ENCODE results near the gene EXOSC1. TPM values are rescaled to one million over a fixed set of nuclear protein-coding genes. Genes with fewer than 3 reads are reported as not detected.
"Not testable (repeated sequence)": the region's sequence is repeated elsewhere in the genome, so short reads cannot be mapped to it uniquely, and the experiment has no call there.

The EXOSC1 gene
- total RNA-seq, 3 donors from 2014 or later = 27.7 to 37.9 (median 36.7) TPM

DNA sequence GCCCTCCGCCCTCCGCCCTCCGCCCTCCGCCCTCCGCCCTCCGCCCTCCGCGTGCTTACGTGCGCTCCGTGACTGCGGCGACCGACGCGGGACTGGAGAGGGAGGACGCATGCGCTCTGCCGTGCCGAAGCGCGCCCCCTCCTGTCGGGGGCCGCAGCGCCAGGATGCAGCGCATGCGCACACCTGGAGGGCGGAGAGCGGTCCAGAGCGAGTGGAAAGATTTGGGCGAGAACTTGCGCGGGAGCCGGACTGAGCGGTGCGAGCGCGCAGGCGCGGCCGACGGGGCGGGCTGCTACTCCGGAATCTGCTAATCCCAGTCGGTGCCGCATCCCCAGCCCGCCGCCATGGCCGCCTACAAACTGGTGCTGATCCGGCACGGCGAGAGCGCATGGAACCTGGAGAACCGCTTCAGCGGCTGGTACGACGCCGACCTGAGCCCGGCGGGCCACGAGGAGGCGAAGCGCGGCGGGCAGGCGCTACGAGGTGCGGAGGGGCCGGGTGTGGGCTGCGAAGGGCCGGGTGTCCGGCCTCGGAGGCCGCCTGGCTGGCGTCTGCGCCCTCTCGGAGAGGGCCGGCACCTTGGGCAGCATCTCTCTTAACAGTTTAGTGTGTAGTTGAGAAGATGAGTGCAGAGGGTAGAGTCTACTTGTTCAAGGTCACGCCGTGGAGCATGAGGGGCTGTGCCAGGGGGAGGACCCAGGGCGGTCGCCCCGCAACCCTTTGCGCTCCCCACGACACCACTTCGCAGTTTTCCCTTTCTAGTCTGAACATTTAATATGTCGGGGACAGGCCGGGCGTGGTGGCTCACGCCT lies 19.6 kb downstream of the EXOSC1 start, which contains the start of gene PGAM1:
Gene PGAM1 (plus strand): TSS at position 228 of the 812 bp plus-strand sequence. CDS start 117 bp downstream, at position 345.
- TF ChIP-seq POLR2AphosphoS5 (IDR thresholded peaks at IDR 0.05) = peak; percentile 42 to 78 (median 72)
- TF ChIP-seq POLR2A (IDR thresholded peaks at IDR 0.05) = peak; percentile 23
- TF ChIP-seq CTCF (IDR thresholded peaks at IDR 0.05) = peak in 2 of 3 donors; percentile 46 to 52
- Histone ChIP-seq H3K4me1 (peaks cover 0 to 13% of the 10 kb centered on the region in 2 donors), H3K9me3 (no peaks in the 10 kb centered on the region), H3K4me3 (peak within 1 kb of the TSS; percentile 78 to 95 (median 89)), H3K36me3 (no peaks in the 10 kb centered on the region), H3K27me3 (no peaks in the 10 kb centered on the region), H3K27ac (peak within 1 kb of the TSS; percentile 88 to 91)
- intact Hi-C loops (cut with DNase I; ENCODE audit: low total_unique reads) = no loop called here
- DNase-seq (ENCODE audit: low spot score in 2 of 2) = peak; percentile 94

- intact Hi-C loops (cut with DNase I; ENCODE audit: low total_unique reads); DNase-seq (ENCODE audit: low spot score in 2 of 2); H3K4me3 ChIP-seq; H3K27me3 ChIP-seq; H3K9me3 ChIP-seq; H3K36me3 ChIP-seq: not testable (repeated sequence)
- Histone ChIP-seq H3K4me1 (peaks cover 0 to 13% of the 10 kb centered on the region in 2 donors), H3K27ac (peak overlapping the region in 1 of 2 donors; percentile 66)
Measured at GRCh38 chr10:97423757-97424098, 22.1 kb downstream of the EXOSC1 start.

- no peak for TF ChIP-seq POLR2A (IDR thresholded peaks at IDR 0.05)
- no peak for TF ChIP-seq CTCF (IDR thresholded peaks at IDR 0.05)
- no peak for TF ChIP-seq POLR2AphosphoS5 (IDR thresholded peaks at IDR 0.05)
- no peaks in the 10 kb centered on the region for H3K4me1 ChIP-seq
- no peaks in the 10 kb centered on the region for H3K27me3 ChIP-seq
- H3K36me3 ChIP-seq = no peaks in the 10 kb centered on the region
- DNase-seq (ENCODE audit: low spot score in 2 of 2) = no peak
- H3K4me3 ChIP-seq = no peak overlapping the region
- H3K27ac ChIP-seq = no peak overlapping the region
- H3K9me3 ChIP-seq = no peaks in the 10 kb centered on the region
- intact Hi-C loops (cut with DNase I; ENCODE audit: low total_unique reads) = no loop called here
Measured at GRCh38 chr10:97416565-97416964, 29.2 kb downstream of the EXOSC1 start.

- TF ChIP-seq POLR2AphosphoS5 (IDR thresholded peaks at IDR 0.05) (no peak), POLR2A (IDR thresholded peaks at IDR 0.05) (no peak)
- H3K27ac ChIP-seq = no peak overlapping the region
- H3K4me1 ChIP-seq = no peaks in the 10 kb centered on the region
- no peaks in the 10 kb centered on the region for H3K9me3 ChIP-seq
- no peaks in the 10 kb centered on the region for H3K36me3 ChIP-seq
- no peak overlapping the region for H3K4me3 ChIP-seq
- DNase-seq (ENCODE audit: low spot score in 2 of 2) = no peak
- no peaks in the 10 kb centered on the region for H3K27me3 ChIP-seq
- intact Hi-C loops (cut with DNase I; ENCODE audit: low total_unique reads) = no loop called here
Measured at GRCh38 chr10:97412891-97413304, 32.9 kb downstream of the EXOSC1 start.

DNA sequence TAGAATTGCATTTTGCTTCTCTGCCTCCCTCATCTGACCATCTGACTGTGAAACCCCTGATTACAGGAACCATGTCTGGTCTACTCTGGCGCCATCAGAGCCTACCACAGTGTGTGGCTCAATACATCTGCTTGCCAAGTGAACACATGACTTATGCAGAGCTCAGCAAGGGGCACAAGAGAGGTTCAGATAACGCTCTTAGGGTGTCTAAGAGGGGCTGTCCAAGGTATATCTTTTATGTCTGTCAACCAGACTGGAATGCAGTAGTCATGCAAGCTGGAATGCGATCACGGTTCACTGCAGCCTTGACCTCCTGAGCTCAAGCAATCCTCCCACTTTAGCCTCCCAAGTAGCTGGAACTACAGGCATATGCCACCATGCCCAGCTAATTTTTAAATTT lies 34.4 kb downstream of the EXOSC1 start:
- TF ChIP-seq POLR2AphosphoS5 (IDR thresholded peaks at IDR 0.05) (no peak), POLR2A (IDR thresholded peaks at IDR 0.05) (no peak), CTCF (IDR thresholded peaks at IDR 0.05) (no peak)
- Histone ChIP-seq H3K27me3 (no peaks in the 10 kb centered on the region), H3K36me3 (no peaks in the 10 kb centered on the region), H3K9me3 (no peaks in the 10 kb centered on the region), H3K27ac (no peak overlapping the region), H3K4me1 (peaks cover 0 to 7% of the 10 kb centered on the region in 2 donors), H3K4me3 (no peak overlapping the region)
- intact Hi-C loops (cut with DNase I; ENCODE audit: low total_unique reads) = no loop called here
- DNase-seq (ENCODE audit: low spot score in 2 of 2) = no peak

DNA sequence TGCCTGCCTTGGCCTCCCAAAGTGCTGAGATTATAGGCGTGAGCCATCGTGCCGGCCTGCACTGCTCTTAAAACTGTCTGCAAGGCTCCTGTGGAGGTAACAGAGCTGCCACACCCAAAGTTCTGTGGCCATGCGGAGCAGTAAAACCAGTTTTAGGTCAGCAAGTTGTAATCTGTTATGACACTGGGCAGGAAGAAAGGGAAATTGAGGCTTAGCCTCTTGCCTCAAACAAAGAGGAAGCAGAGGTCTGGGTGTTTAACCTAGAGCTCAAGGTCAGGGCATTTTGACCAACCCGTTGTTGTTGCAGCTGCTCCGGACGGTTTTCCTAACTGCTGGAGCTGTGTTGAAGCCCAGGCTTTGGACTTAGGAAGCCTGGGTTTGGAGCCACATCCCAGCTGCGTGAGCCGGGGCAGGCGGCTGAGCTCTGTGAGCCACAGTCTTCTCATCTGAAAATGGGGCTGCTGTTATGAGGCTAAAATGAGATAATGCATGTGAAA lies 37.3 kb downstream of the EXOSC1 start:
- H3K27ac ChIP-seq = peak overlapping the region; percentile 12 to 40
- DNase-seq (ENCODE audit: low spot score in 2 of 2) = no peak

More for the DNA sequence above, 37.3 kb downstream of the EXOSC1 start:
- no peaks in the 10 kb centered on the region for H3K9me3 ChIP-seq
- H3K4me1 ChIP-seq = peaks cover 0 to 7% of the 10 kb centered on the region in 2 donors
- intact Hi-C loops (cut with DNase I; ENCODE audit: low total_unique reads) = no loop called here
- no peak overlapping the region for H3K4me3 ChIP-seq
- no peaks in the 10 kb centered on the region for H3K36me3 ChIP-seq
- TF ChIP-seq POLR2AphosphoS5 (IDR thresholded peaks at IDR 0.05) = no peak
- no peak for TF ChIP-seq CTCF (IDR thresholded peaks at IDR 0.05)
- TF ChIP-seq POLR2A (IDR thresholded peaks at IDR 0.05) = no peak
- H3K27me3 ChIP-seq = no peaks in the 10 kb centered on the region
